Cardiac muscle cell (in vitro differentiated cells and primary cell): ENCODE measurements around the gene ING5. TPM values are rescaled to one million over a fixed set of nuclear protein-coding genes. Genes with fewer than 3 reads are reported as not detected.

Experiments
- DNase-seq, 2 donors: peaks; one replicate each; pipeline versions ENCODE4 v3.0.0 to v3.0.0-alpha.2; 2010 to 2017; ENCODE audit warnings: low read depth in 1 of 2, low spot score in 1 of 2
- H3K27ac ChIP-seq: fragments of 200-600 bp; sonication (generic); 2 replicates; pipeline ENCODE4 v1.5.1; 2016
- H3K27me3 ChIP-seq: fragments of 200-600 bp; sonication (generic); 2 replicates; pipeline ENCODE4 v1.6.0; 2016; ENCODE audit warnings: control low read depth
- H3K36me3 ChIP-seq: fragments of 200-600 bp; sonication (generic); 2 replicates; pipeline ENCODE4 v1.5.1; 2016; ENCODE audit warnings: control low read depth
- H3K4me1 ChIP-seq: fragments of 200-600 bp; sonication (generic); 2 replicates; pipeline ENCODE4 v1.8.1; 2017; ENCODE audit warnings: low read depth, mild to moderate bottlenecking, mixed run types
- H3K4me3 ChIP-seq: fragments of 200-600 bp; sonication (generic); 2 replicates; pipeline ENCODE4 v1.5.1; 2016; ENCODE audit warnings: mild to moderate bottlenecking
- H3K9me3 ChIP-seq: fragments of 200-600 bp; sonication (generic); 2 replicates; pipeline ENCODE4 v1.5.1; 2017; ENCODE audit warnings: low read depth, mild to moderate bottlenecking, control low read depth
- CTCF ChIP-seq: IDR thresholded peaks from 2 replicates; pipeline ENCODE4 v1.5.1; 2012; ENCODE audit warnings: low read depth, mild to moderate bottlenecking, low read length
- polyA plus RNA-seq: library from polyadenylated mRNA; unstranded; fragments of >200 nt; fragmentation: Nextera tagmentation; extraction: Ambion mirVana; gene quantifications from 2 replicates; pipeline ENCODE4 v1.2.1, GENCODE V29; 2016
- total RNA-seq: library from RNA; depleted of rRNA; stranded (reverse); fragments of >200 nt; gene quantifications from 2 replicates; pipeline ENCODE4 v1.2.3, GENCODE V29; 2016

Gene ING5
- total and polyA plus RNA-seq, 2 experiments from 2014 or later = 16.3 to 53.6 TPM

GRCh38 chr2:241678784-241679540 is 22.9 kb upstream of the ING5 start:
- TF ChIP-seq CTCF = no peak
- Histone ChIP-seq H3K27me3 (no peaks in the 10 kb centered on the region), H3K4me1 (no peaks in the 10 kb centered on the region), H3K27ac (no peak overlapping the region), H3K36me3 (peaks cover 21% of the 10 kb centered on the region), H3K4me3 (no peak overlapping the region), H3K9me3 (no peaks in the 10 kb centered on the region)
- no peak for DNase-seq

- no peaks in the 10 kb centered on the region for H3K27me3 ChIP-seq
- H3K27ac ChIP-seq = no peak overlapping the region
- no peak overlapping the region for H3K4me3 ChIP-seq
- H3K9me3 ChIP-seq = no peaks in the 10 kb centered on the region
- H3K4me1 ChIP-seq = no peaks in the 10 kb centered on the region
- peaks cover 25% of the 10 kb centered on the region for H3K36me3 ChIP-seq
- no peak for TF ChIP-seq CTCF
- DNase-seq = no peak
These were observed 21.8 kb upstream of the ING5 start for GRCh38 chr2:241680044-241680443.

- DNase-seq = peak in 1 of 2 donors; percentile 95
- Histone ChIP-seq H3K9me3 (no peaks in the 10 kb centered on the region), H3K4me3 (no peak overlapping the region), H3K27me3 (no peaks in the 10 kb centered on the region), H3K36me3 (peaks cover 25% of the 10 kb centered on the region), H3K27ac (no peak overlapping the region), H3K4me1 (peaks cover 4% of the 10 kb centered on the region)
- no peak for TF ChIP-seq CTCF
These were observed 20.8 kb upstream of the ING5 start for GRCh38 chr2:241680827-241681599.

GRCh38 chr2:241686324-241686649 is 15.6 kb upstream of the ING5 start:
- no peak for TF ChIP-seq CTCF
- Histone ChIP-seq H3K27me3 (no peaks in the 10 kb centered on the region), H3K27ac (peak overlapping the region; percentile 79), H3K9me3 (no peaks in the 10 kb centered on the region), H3K36me3 (peaks cover 10% of the 10 kb centered on the region), H3K4me1 (peaks cover 8% of the 10 kb centered on the region), H3K4me3 (peak overlapping the region; percentile 82)
- DNase-seq = no peak

- peaks cover 6% of the 10 kb centered on the region for H3K36me3 ChIP-seq
- peak; percentile 98 to 99 for DNase-seq
These were observed 15.0 kb upstream of the ING5 start, which contains the start of gene DTYMK for GRCh38 chr2:241686650-241687425. Gene DTYMK (minus strand): TSS chr2:241686815. CDS start chr2:241686783, 32 bp downstream.

More at GRCh38 chr2:241686650-241687425, 15.0 kb upstream of the ING5 start, which contains the start of gene DTYMK:
- H3K27ac ChIP-seq = peak within 1 kb of the TSS; percentile 96
- peak within 1 kb of the TSS; percentile 82 for H3K4me3 ChIP-seq
- no peaks in the 10 kb centered on the region for H3K9me3 ChIP-seq
- no peaks in the 10 kb centered on the region for H3K27me3 ChIP-seq
- peaks cover 8% of the 10 kb centered on the region for H3K4me1 ChIP-seq
- no peak for TF ChIP-seq CTCF
